ENCODE data around the gene BATF. TPM values are rescaled to one million over a fixed set of nuclear protein-coding genes. Genes with fewer than 3 reads are reported as not detected.

BATF gene
- total RNA-seq, 4 donors from 2014 or later = 2.7 TPM; not detected in 2

GRCh38 chr14:75521415-75522199 is 662 bp upstream of the BATF start:
- in situ Hi-C loops (cut with MboI; ENCODE audit: low pct_ligation_motif_present in 1 of 4, low pct_unique_long_range_greater_than_20kb in 1 of 4, low sequenced_read_pairs in 3 of 4) (no loop called here), intact Hi-C loops (cut with DNase I; ENCODE audit: low total_unique reads) (no loop called here)
- no peak for TF ChIP-seq EP300 (IDR thresholded peaks at IDR 0.05; ENCODE audit: low read depth)
- WGBS, 2 donors (ENCODE audit: low coverage in 1 of 2) = 35 to 50% methylated on average over 9 to 11 of the region's 11 CpGs
- no peaks in the 10 kb centered on the region for H3K36me3 ChIP-seq
- peak overlapping the region; percentile 28 to 75 (median 57) for H3K27ac ChIP-seq
- DNase-seq = no peak
- H3K27me3 ChIP-seq = peaks cover 6% of the 10 kb centered on the region
- H3K4me3 ChIP-seq = peak overlapping the region in 1 of 4 donors; percentile 46
- H3K4me1 ChIP-seq = peaks cover 0 to 12% (median 0%) of the 10 kb centered on the region in 4 donors
- H3K9me3 ChIP-seq = no peaks in the 10 kb centered on the region

GRCh38 chr14:75522983-75523318 is 682 bp downstream of the BATF start:
- no peak for DNase-seq
- no peaks in the 10 kb centered on the region for H3K9me3 ChIP-seq
- 59 to 83% methylated on average over 1 of the region's 1 CpG for WGBS, 2 donors (ENCODE audit: low coverage in 1 of 2)
- no peaks in the 10 kb centered on the region for H3K36me3 ChIP-seq
- H3K4me1 ChIP-seq = peaks cover 0 to 12% (median 0%) of the 10 kb centered on the region in 4 donors
- TF ChIP-seq POLR2A (IDR thresholded peaks at IDR 0.05) (no peak), EP300 (IDR thresholded peaks at IDR 0.05; ENCODE audit: low read depth) (no peak), POLR2AphosphoS5 (IDR thresholded peaks at IDR 0.05) (no peak), CTCF (IDR thresholded peaks at IDR 0.05) (no peak)
- H3K4me3 ChIP-seq = peak overlapping the region in 3 of 4 donors; percentile 2 to 46 (median 20)
- H3K27me3 ChIP-seq = peaks cover 6% of the 10 kb centered on the region
- intact Hi-C loops (cut with DNase I; ENCODE audit: low total_unique reads) (no loop called here), in situ Hi-C loops (cut with MboI; ENCODE audit: low pct_ligation_motif_present in 1 of 4, low pct_unique_long_range_greater_than_20kb in 1 of 4, low sequenced_read_pairs in 3 of 4) (no loop called here)
- H3K27ac ChIP-seq = peak overlapping the region; percentile 28 to 75 (median 57)

GRCh38 chr14:75523771-75524171 is 1.5 kb downstream of the BATF start:
- H3K9me3 ChIP-seq = no peaks in the 10 kb centered on the region
- H3K4me1 ChIP-seq = peaks cover 0 to 12% (median 0%) of the 10 kb centered on the region in 4 donors
- H3K27ac ChIP-seq = peak overlapping the region in 2 of 4 donors; percentile 18 to 75
- in situ Hi-C loops (cut with MboI; ENCODE audit: low pct_ligation_motif_present in 1 of 4, low pct_unique_long_range_greater_than_20kb in 1 of 4, low sequenced_read_pairs in 3 of 4) (no loop called here), intact Hi-C loops (cut with DNase I; ENCODE audit: low total_unique reads) (no loop called here)
- DNase-seq = no peak
- peak in 2 of 3 donors; percentile 13 to 21 for TF ChIP-seq POLR2AphosphoS5 (IDR thresholded peaks at IDR 0.05)
- TF ChIP-seq CTCF (IDR thresholded peaks at IDR 0.05) = no peak
- TF ChIP-seq POLR2A (IDR thresholded peaks at IDR 0.05) = no peak
- H3K4me3 ChIP-seq = peak overlapping the region in 1 of 4 donors; percentile 46
- H3K27me3 ChIP-seq = peaks cover 6% of the 10 kb centered on the region
- WGBS, 2 donors (ENCODE audit: low coverage in 1 of 2) = 36 to 55% methylated on average over 2 to 3 of the region's 3 CpGs
- no peaks in the 10 kb centered on the region for H3K36me3 ChIP-seq

GRCh38 chr14:75525969-75526368 is 3.7 kb downstream of the BATF start:
- no peaks in the 10 kb centered on the region for H3K9me3 ChIP-seq
- H3K4me3 ChIP-seq = no peak overlapping the region
- in situ Hi-C loops (cut with MboI; ENCODE audit: low pct_ligation_motif_present in 1 of 4, low pct_unique_long_range_greater_than_20kb in 1 of 4, low sequenced_read_pairs in 3 of 4) = no loop called here
- 90% methylated on average over 1 of the region's 1 CpG; no CpG with 5 or more reads in 1 of the 2 donors for WGBS, 2 donors (ENCODE audit: low coverage in 1 of 2)
- H3K27me3 ChIP-seq = peaks cover 6% of the 10 kb centered on the region
- H3K4me1 ChIP-seq = peaks cover 0 to 12% (median 0%) of the 10 kb centered on the region in 4 donors
- no peak for DNase-seq
- H3K27ac ChIP-seq = no peak overlapping the region
- H3K36me3 ChIP-seq = no peaks in the 10 kb centered on the region
- intact Hi-C loops (cut with DNase I; ENCODE audit: low total_unique reads) = no loop called here
- TF ChIP-seq CTCF (IDR thresholded peaks at IDR 0.05) (no peak), POLR2AphosphoS5 (IDR thresholded peaks at IDR 0.05) (no peak), POLR2A (IDR thresholded peaks at IDR 0.05) (no peak), EP300 (IDR thresholded peaks at IDR 0.05; ENCODE audit: low read depth) (no peak)

All from transverse colon (tissue), 4 donors.